ENCODE data around the gene CAMK2N1. TPM values are rescaled to one million over a fixed set of nuclear protein-coding genes. Genes with fewer than 3 reads are reported as not detected.

Gene CAMK2N1
- polyA plus RNA-seq, 1 donor (not counting 4 experiments of a cell fraction or from before 2014, with no cell fraction given): 46.0 TPM

DNA sequence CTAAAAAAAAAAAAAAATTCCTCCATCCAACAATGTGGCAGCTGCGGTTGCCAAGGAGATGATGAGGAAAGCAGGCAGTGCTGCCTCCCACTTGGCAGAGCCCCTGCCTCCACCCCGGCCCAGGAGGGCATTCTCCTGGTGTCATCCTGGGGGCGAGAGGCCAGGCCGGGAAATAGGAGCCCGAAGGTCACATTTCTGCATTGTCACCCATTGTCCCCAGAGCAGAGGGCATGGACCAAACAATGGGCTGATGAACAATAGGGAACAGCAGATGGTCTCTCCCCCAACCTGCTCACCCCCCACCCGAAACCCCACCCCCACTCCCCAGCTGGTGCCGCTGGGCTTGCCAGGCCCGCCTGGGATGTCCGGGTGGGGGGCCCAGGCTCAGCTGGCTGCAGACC, 37.3 kb downstream of the CAMK2N1 start:
- Histone ChIP-seq H3K4me3 (ENCODE audit: control insufficient read depth in 2 of 3, extremely low read depth in 1 of 3, insufficient read depth in 2 of 3, low read depth in 1 of 3, low read length in 3 of 3) (no peak overlapping the region), H3K9me3 (ENCODE audit: control insufficient read depth, low read depth, low read length) (no peaks in the 10 kb centered on the region), H3K4me2 (ENCODE audit: control insufficient read depth, extremely low read depth, insufficient read depth, low read depth, low read length) (no peak overlapping the region), H2AFZ (ENCODE audit: control insufficient read depth, low read length) (no peak overlapping the region), H3K79me2 (ENCODE audit: control insufficient read depth, insufficient read depth, low read length) (no peaks in the 10 kb centered on the region), H4K20me1 (ENCODE audit: control insufficient read depth, extremely low read depth, insufficient read depth, low read length) (no peaks in the 10 kb centered on the region), H3K36me3 (ENCODE audit: control insufficient read depth in 2 of 2, extremely low read depth in 1 of 2, insufficient read depth in 2 of 2, low read length in 2 of 2) (no peaks in the 10 kb centered on the region), H3K27ac (ENCODE audit: control insufficient read depth, insufficient read depth, low read length) (no peak overlapping the region), H3K9ac (ENCODE audit: control insufficient read depth, extremely low read depth, insufficient read depth, low read length) (no peak overlapping the region), H3K9me1 (ENCODE audit: control insufficient read depth, extremely low read depth, insufficient read depth, low read length) (no peaks in the 10 kb centered on the region), H3K27me3 (ENCODE audit: control insufficient read depth, extremely low read depth, insufficient read depth, low read length) (peaks cover 11% of the 10 kb centered on the region), H3K4me1 (ENCODE audit: control insufficient read depth, extremely low read depth, insufficient read depth, low read length) (no peaks in the 10 kb centered on the region)
- TF ChIP-seq, protein P1, sequence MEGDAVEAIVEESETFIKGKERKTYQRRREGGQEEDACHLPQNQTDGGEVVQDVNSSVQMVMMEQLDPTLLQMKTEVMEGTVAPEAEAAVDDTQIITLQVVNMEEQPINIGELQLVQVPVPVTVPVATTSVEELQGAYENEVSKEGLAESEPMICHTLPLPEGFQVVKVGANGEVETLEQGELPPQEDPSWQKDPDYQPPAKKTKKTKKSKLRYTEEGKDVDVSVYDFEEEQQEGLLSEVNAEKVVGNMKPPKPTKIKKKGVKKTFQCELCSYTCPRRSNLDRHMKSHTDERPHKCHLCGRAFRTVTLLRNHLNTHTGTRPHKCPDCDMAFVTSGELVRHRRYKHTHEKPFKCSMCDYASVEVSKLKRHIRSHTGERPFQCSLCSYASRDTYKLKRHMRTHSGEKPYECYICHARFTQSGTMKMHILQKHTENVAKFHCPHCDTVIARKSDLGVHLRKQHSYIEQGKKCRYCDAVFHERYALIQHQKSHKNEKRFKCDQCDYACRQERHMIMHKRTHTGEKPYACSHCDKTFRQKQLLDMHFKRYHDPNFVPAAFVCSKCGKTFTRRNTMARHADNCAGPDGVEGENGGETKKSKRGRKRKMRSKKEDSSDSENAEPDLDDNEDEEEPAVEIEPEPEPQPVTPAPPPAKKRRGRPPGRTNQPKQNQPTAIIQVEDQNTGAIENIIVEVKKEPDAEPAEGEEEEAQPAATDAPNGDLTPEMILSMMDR (optimal IDR thresholded peaks at IDR 0.05 in 1 of 3, IDR thresholded peaks at IDR 0.05 in 1 of 3, conservative IDR thresholded peaks at IDR 0.05 in 1 of 3; ENCODE audit: extremely low read depth in 1 of 3, insufficient read depth in 2 of 3, low read length in 3 of 3): no peak
- TF ChIP-seq EZH2 (IDR thresholded peaks at IDR 0.05; ENCODE audit: low read length): no peak
- FAIRE-seq: no peak
- no peak for DNase-seq (ENCODE audit: low read depth, low spot score)
- dilution Hi-C loops (cut with MboI; ENCODE audit: extremely low pct_ligation_motif_present, low sequenced_read_pairs): no loop called here

DNA sequence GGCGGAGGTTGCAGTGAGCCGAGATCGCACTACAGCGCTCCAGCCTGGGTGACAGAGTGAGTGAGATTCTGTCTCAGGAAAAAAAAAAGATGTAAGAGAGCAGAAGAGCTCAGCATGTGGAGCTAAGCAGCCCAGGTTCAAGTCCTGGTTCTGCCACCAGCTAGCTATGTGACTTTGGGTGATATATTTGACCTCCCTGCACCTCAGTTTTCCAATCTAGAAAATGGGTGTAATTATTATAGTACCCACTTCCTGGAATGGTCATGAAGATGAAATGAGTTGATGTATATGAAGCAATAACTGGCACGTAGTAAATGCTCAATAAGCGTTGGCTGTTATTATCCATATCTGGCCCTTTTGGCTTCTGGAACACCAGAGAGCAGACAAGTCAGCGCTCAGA, 38.2 kb downstream of the CAMK2N1 start:
- H2AFZ ChIP-seq (ENCODE audit: control insufficient read depth, low read length): no peak overlapping the region
- dilution Hi-C loops (cut with MboI; ENCODE audit: extremely low pct_ligation_motif_present, low sequenced_read_pairs): no loop called here
- H3K9ac ChIP-seq (ENCODE audit: control insufficient read depth, extremely low read depth, insufficient read depth, low read length): no peak overlapping the region
- FAIRE-seq: no peak
- no peaks in the 10 kb centered on the region for H3K9me1 ChIP-seq (ENCODE audit: control insufficient read depth, extremely low read depth, insufficient read depth, low read length)
- no peak for TF ChIP-seq EZH2 (IDR thresholded peaks at IDR 0.05; ENCODE audit: low read length)
- TF ChIP-seq, protein P1 (optimal IDR thresholded peaks at IDR 0.05 in 1 of 3, IDR thresholded peaks at IDR 0.05 in 1 of 3, conservative IDR thresholded peaks at IDR 0.05 in 1 of 3; ENCODE audit: extremely low read depth in 1 of 3, insufficient read depth in 2 of 3, low read length in 3 of 3): no peak
- H3K9me3 ChIP-seq (ENCODE audit: control insufficient read depth, low read depth, low read length): no peaks in the 10 kb centered on the region
- no peak overlapping the region for H3K4me3 ChIP-seq (ENCODE audit: control insufficient read depth in 2 of 3, extremely low read depth in 1 of 3, insufficient read depth in 2 of 3, low read depth in 1 of 3, low read length in 3 of 3)
- H3K27me3 ChIP-seq (ENCODE audit: control insufficient read depth, extremely low read depth, insufficient read depth, low read length): peaks cover 11% of the 10 kb centered on the region
- no peak for DNase-seq (ENCODE audit: low read depth, low spot score)
- H4K20me1 ChIP-seq (ENCODE audit: control insufficient read depth, extremely low read depth, insufficient read depth, low read length): no peaks in the 10 kb centered on the region
- no peaks in the 10 kb centered on the region for H3K4me1 ChIP-seq (ENCODE audit: control insufficient read depth, extremely low read depth, insufficient read depth, low read length)
- H3K27ac ChIP-seq (ENCODE audit: control insufficient read depth, insufficient read depth, low read length): no peak overlapping the region
- H3K79me2 ChIP-seq (ENCODE audit: control insufficient read depth, insufficient read depth, low read length): no peaks in the 10 kb centered on the region
- H3K4me2 ChIP-seq (ENCODE audit: control insufficient read depth, extremely low read depth, insufficient read depth, low read depth, low read length): no peak overlapping the region
- H3K36me3 ChIP-seq (ENCODE audit: control insufficient read depth in 2 of 2, extremely low read depth in 1 of 2, insufficient read depth in 2 of 2, low read length in 2 of 2): no peaks in the 10 kb centered on the region
